Endothelial cell of umbilical vein (primary cell): Measurements from ENCODE around the gene KRT81. TPM values are rescaled to one million over a fixed set of nuclear protein-coding genes. Genes with fewer than 3 reads are reported as not detected.
"Not testable (repeated sequence)": the region's sequence is repeated elsewhere in the genome, so short reads cannot be mapped to it uniquely, and the experiment has no call there.

Experiments used
- BruUV-seq: library from RNA; stranded (reverse); fragments of 400-500 nt; replicated peaks from 2 replicates; lab custom pipeline; 2021; lab: Mats Ljungman, UMichigan
- CTCF ChIA-PET: fragments of 300-600, 350-600 bp; sonication (Branson Sonifier 250); formaldehyde crosslinking; loops from one replicate; lab custom pipeline; 2021; ENCODE audit warnings: antibody characterized with exemption, inconsistent platforms; lab: Charles Lee
- POLR2A ChIA-PET: fragments of 300-600, 350-600 bp; sonication (Branson Sonifier 250); formaldehyde crosslinking; loops from one replicate; lab custom pipeline; 2021; ENCODE audit warnings: antibody characterized with exemption, inconsistent platforms; lab: Charles Lee
- DNase-seq: peaks from one replicate; pipeline ENCODE4 v3.0.0-alpha.2; 2011; ENCODE audit warnings: low read depth, low spot score
- FAIRE-seq: peaks from 2 replicates; lab custom pipeline; 2011; peaks lifted over from hg19 to GRCh38; lab: Jason Lieb, UNC
- H2AFZ ChIP-seq: 2 replicates; pipeline ENCODE4 v1.6.0; 2012; ENCODE audit warnings: low read depth, low read length, control low read depth, inconsistent platforms
- H3K27ac ChIP-seq: 2 replicates; pipeline ENCODE4 v1.5.1; 2011; ENCODE audit warnings: low read depth, mild to moderate bottlenecking, control low read depth, low read length, moderate library complexity; ENCODE audit not compliant: insufficient read depth
- H3K27me3 ChIP-seq, 2 experiments: 2 replicates each; pipeline versions ENCODE4 v1.6.0 to v1.6.1; 2011; ENCODE audit warnings: low read length in 2 of 2, mixed read lengths in 1 of 2; ENCODE audit not compliant: control insufficient read depth in 2 of 2, insufficient read depth in 2 of 2
- H3K36me3 ChIP-seq, 2 experiments: 2 replicates in 1 of 2; 3 replicates in 1 of 2; pipeline ENCODE4 v1.5.1; 2011; ENCODE audit warnings: low read length in 2 of 2, mild to moderate bottlenecking in 1 of 2, moderate library complexity in 1 of 2; ENCODE audit not compliant: control insufficient read depth in 2 of 2, insufficient read depth in 2 of 2; ENCODE audit errors: extremely low read depth in 1 of 2
- H3K4me1 ChIP-seq: 3 replicates; pipeline ENCODE4 v1.5.1; 2011; ENCODE audit warnings: mild to moderate bottlenecking, low read length; ENCODE audit not compliant: control insufficient read depth, insufficient read depth; ENCODE audit errors: extremely low read depth
- H3K4me2 ChIP-seq: 2 replicates; pipeline ENCODE4 v1.6.1; 2011; ENCODE audit warnings: low read length, control low read depth, mixed read lengths; ENCODE audit not compliant: insufficient read depth
- H3K4me3 ChIP-seq, 3 experiments: fragments of 200-600 bp in 1 of 3; sonication (generic), shearing (Covaris generic) in 1 of 3; replicated peaks in 1 of 3; 2 replicates each; pipeline ENCODE4 v1.5.1; 2011 to 2016; ENCODE audit warnings: control low read depth in 3 of 3, low read length in 3 of 3, mild to moderate bottlenecking in 2 of 3, inconsistent platforms in 1 of 3, low read depth in 1 of 3, moderate library complexity in 1 of 3; ENCODE audit not compliant: insufficient read depth in 1 of 3
- H3K79me2 ChIP-seq: 2 replicates; pipeline ENCODE4 v1.6.0; 2012; ENCODE audit warnings: low read length, inconsistent platforms; ENCODE audit not compliant: control insufficient read depth, insufficient read depth
- H3K9ac ChIP-seq: replicated peaks from 2 replicates; pipeline ENCODE3; 2011; ENCODE audit warnings: low read length, control low read depth; ENCODE audit not compliant: insufficient read depth; ENCODE audit errors: extremely low read depth
- H3K9me1 ChIP-seq: replicated peaks from 3 replicates; pipeline ENCODE4 v1.6.0; 2011; ENCODE audit warnings: mild to moderate bottlenecking, low read length; ENCODE audit not compliant: control insufficient read depth, insufficient read depth; ENCODE audit errors: extremely low read depth
- H3K9me3 ChIP-seq: replicated peaks from 2 replicates; pipeline ENCODE4 v1.5.1; 2012; ENCODE audit warnings: low read length, inconsistent platforms; ENCODE audit not compliant: control insufficient read depth, insufficient read depth
- H4K20me1 ChIP-seq: replicated peaks from 2 replicates; pipeline ENCODE3; 2011; ENCODE audit warnings: mild to moderate bottlenecking, low read length; ENCODE audit not compliant: control insufficient read depth, insufficient read depth; ENCODE audit errors: extremely low read depth
- MYC ChIP-seq: IDR thresholded peaks from one replicate; pipeline ENCODE4 v1.6.1; 2011; ENCODE audit warnings: mild to moderate bottlenecking, low read depth, low read length
- dilution Hi-C: fragments of 300-500 bp; cut with MboI; formaldehyde crosslinking; loops from one replicate; pipeline ENCODE4 v1.15.0; 2019; ENCODE audit warnings: low sequenced_read_pairs; ENCODE audit not compliant: extremely low pct_ligation_motif_present
- intact Hi-C: fragments of 100-400 bp; cut with micrococcal nuclease; formaldehyde crosslinking; loops from one replicate; pipeline ENCODE4 v1.10.0; 2022
- polyA plus RNA-seq, 4 experiments: library from polyadenylated mRNA; depleted of rRNA in 3 of 4; stranded (reverse) in 3 of 4; unstranded in 1 of 4; fragments of >200 nt; gene quantifications; 2 replicates each; pipeline versions ENCODE4 v1.2.1 to v1.2.3, GENCODE V29; 2011 to 2012; ENCODE audit warnings: missing spikeins in 1 of 4
- total RNA-seq: library from RNA; stranded (reverse); gene quantifications from 2 replicates; pipeline ENCODE4 v1.2.3, GENCODE V29; 2021

The KRT81 gene
- total and polyA plus RNA-seq, 2 donors (not counting 3 experiments of a cell fraction or from before 2014, with no cell fraction given), result not detected

DNA sequence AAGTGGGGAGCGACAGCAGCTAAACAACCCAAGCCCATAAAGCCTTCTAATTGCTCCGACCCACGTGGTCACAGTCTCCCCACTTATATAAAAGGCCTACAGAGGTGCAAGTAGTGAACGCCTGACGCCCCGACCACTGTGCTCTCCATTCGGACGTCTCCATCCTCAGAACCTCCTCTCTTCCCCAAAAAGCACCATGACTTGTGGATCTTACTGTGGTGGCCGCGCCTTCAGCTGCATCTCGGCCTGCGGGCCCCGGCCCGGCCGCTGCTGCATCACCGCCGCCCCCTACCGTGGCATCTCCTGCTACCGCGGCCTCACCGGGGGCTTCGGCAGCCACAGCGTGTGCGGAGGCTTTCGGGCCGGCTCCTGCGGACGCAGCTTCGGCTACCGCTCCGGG, 10.4 kb upstream of the KRT81 start:
- intact Hi-C loops, FAIRE-seq, H3K27ac ChIP-seq, H3K4me3 ChIP-seq, H2AFZ ChIP-seq, H3K4me2 ChIP-seq, H3K9me1 ChIP-seq, H3K9me3 ChIP-seq, dilution Hi-C loops, CTCF ChIA-PET, H3K4me1 ChIP-seq, H3K79me2 ChIP-seq, DNase-seq, POLR2A ChIA-PET, H3K36me3 ChIP-seq, BruUV-seq, H3K9ac ChIP-seq, H4K20me1 ChIP-seq: not testable (repeated sequence)
- peaks cover 21 to 34% of the 10 kb centered on the region in 2 experiments for H3K27me3 ChIP-seq

DNA sequence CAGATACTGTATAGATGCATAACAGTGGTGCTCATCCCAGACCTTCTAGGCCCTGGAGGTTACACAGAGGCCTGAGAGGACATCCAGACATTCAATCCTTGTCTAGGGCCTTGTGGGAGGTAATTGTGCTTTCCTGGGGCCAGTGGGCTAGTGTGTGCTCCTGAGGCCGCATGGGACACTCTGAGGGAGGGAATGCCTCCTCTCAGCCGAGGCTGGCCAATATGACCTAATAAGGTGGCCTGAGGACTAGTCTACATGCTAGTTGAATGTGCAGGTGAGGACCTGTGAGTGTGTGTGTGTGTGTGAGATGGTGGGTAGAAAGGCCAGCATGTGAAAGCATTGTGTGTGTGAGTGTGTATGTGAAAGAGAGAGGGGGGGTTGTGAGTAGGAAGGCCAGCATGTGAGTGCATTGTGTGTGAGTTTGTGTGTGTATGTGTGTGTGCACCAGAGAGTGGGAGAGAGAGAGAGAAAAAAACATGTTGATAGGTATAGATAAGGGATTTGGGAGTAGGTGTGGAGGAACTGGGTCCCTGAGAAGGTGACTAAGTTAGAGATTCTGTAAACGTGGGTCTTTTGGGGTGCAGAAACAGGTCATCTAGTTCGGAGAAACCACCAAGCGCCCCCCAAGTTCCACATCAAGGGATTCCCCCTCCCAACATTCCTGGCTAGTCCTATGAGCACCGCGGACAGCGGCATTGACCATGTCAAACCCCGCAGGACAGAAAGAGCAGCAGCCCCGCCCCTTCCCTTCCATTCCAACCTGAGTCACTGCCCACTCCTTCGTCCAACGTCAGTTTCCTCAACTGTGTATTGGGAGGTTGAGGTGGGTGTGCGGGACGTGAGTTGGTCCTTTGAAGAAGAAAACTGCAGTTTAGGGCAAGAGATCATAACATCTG, 9.7 kb upstream of the KRT81 start:
- dilution Hi-C loops, result no loop called here
- CTCF ChIA-PET, result no interaction called here
- intact Hi-C loops, result no loop called here

More for the DNA sequence above, 9.7 kb upstream of the KRT81 start:
- TF ChIP-seq MYC, result no peak
- H3K9me1 ChIP-seq, result no peaks in the 10 kb centered on the region
- H3K27ac ChIP-seq, result no peak overlapping the region
- H3K4me1 ChIP-seq, result no peaks in the 10 kb centered on the region
- BruUV-seq, result no TSS peak
- H4K20me1 ChIP-seq, result no peaks in the 10 kb centered on the region
- FAIRE-seq (no peak), DNase-seq (no peak)
- POLR2A ChIA-PET, result no interaction called here
- H3K4me2 ChIP-seq, result no peak overlapping the region
- H3K27me3 ChIP-seq, result peaks cover 20 to 28% of the 10 kb centered on the region in 2 experiments
- H2AFZ ChIP-seq, result no peak overlapping the region
- no peaks in the 10 kb centered on the region for H3K36me3 ChIP-seq
- no peak overlapping the region for H3K9ac ChIP-seq
- no peaks in the 10 kb centered on the region for H3K9me3 ChIP-seq
- H3K79me2 ChIP-seq, result no peaks in the 10 kb centered on the region
- no peak overlapping the region for H3K4me3 ChIP-seq
